Mammary epithelial cell (primary cell): ENCODE data around the gene APOO.

Experiments used
- EZH2 ChIP-seq: IDR thresholded peaks from 2 replicates; pipeline ENCODE4 v1.6.1; 2012; ENCODE audit warnings: low read length, inconsistent platforms, borderline replicate concordance
- TF ChIP-seq, protein P1 (sequence below), 2 donors: IDR thresholded peaks in 1 of 2; conservative IDR thresholded peaks in 1 of 2; 2 replicates each; pipeline ENCODE4 v1.5.1; 2011 to 2012; ENCODE audit warnings: inconsistent platforms in 2 of 2, low read length in 2 of 2, mild to moderate bottlenecking in 2 of 2, control low read depth in 1 of 2, low read depth in 1 of 2; ENCODE audit not compliant: insufficient read depth in 1 of 2; ENCODE audit errors: extremely low read depth in 1 of 2

DNA sequence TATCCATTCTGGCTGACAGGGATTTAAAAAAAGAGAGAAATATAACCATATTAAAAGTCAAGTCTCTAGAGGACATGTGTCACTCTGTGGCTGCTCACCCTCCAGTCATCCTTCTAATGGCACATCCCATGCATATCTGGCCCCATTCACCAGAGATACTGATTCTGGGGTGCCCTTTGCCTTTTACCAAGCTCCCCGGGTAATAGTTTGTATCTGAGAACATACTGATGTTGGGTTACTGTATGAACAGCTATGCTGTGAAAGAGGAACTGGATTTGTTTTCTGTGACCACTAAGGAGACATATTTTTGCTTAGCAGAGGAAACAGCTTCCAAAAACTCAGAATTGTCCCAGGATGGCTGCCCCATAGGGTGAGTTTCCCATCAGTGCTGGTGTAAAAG, 68.8 kb downstream of the APOO start:
- TF ChIP-seq, protein P1, sequence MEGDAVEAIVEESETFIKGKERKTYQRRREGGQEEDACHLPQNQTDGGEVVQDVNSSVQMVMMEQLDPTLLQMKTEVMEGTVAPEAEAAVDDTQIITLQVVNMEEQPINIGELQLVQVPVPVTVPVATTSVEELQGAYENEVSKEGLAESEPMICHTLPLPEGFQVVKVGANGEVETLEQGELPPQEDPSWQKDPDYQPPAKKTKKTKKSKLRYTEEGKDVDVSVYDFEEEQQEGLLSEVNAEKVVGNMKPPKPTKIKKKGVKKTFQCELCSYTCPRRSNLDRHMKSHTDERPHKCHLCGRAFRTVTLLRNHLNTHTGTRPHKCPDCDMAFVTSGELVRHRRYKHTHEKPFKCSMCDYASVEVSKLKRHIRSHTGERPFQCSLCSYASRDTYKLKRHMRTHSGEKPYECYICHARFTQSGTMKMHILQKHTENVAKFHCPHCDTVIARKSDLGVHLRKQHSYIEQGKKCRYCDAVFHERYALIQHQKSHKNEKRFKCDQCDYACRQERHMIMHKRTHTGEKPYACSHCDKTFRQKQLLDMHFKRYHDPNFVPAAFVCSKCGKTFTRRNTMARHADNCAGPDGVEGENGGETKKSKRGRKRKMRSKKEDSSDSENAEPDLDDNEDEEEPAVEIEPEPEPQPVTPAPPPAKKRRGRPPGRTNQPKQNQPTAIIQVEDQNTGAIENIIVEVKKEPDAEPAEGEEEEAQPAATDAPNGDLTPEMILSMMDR (conservative IDR thresholded peaks at IDR 0.05 in 1 of 2, IDR thresholded peaks at IDR 0.05 in 1 of 2; ENCODE audit: extremely low read depth in 1 of 2, insufficient read depth in 1 of 2, low read depth in 1 of 2, low read length in 2 of 2): no peak
- no peak for TF ChIP-seq EZH2
